Stimulated activated CD8-positive, alpha-beta memory T cell treated with anti-CD3 and anti-CD28 coated beads, Interleukin-7, amount 100 ng/mL, for 48 hours (primary cell): ENCODE data around the gene COL5A1.

Experiments used
- DNase-seq, 2 donors: peaks; one replicate each; pipeline ENCODE4 v3.0.0-alpha.2; 2020; ENCODE audit warnings: low read depth in 1 of 2; ENCODE audit errors: extremely low read depth in 1 of 2

COL5A1 gene

GRCh38 chr9:134688661-134689320 is 47.2 kb downstream of the COL5A1 start:
- no peak for DNase-seq

- DNase-seq: no peak
These were observed 47.9 kb downstream of the COL5A1 start for GRCh38 chr9:134689321-134690181.

- DNase-seq: no peak
These were observed 48.7 kb downstream of the COL5A1 start for GRCh38 chr9:134690301-134690751.

- no peak for DNase-seq
These were observed 49.5 kb downstream of the COL5A1 start for GRCh38 chr9:134690946-134691694.

- no peak for DNase-seq
These were observed 50.3 kb downstream of the COL5A1 start for GRCh38 chr9:134691695-134692572.

DNA sequence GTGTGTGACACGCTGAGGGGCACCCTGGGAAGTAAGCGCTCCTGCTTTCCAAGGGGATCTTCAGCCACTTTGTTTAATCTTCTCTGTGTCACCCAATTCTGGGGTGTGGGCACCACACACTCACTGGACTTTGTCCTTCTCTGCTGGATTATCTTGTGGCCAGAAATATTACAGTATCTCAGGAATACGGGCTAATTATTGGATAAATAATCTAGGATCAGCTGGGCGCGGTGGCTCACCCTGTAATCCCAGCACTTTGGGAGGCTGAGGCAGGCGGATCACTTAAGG is 50.9 kb downstream of the COL5A1 start:
- DNase-seq: no peak

DNA sequence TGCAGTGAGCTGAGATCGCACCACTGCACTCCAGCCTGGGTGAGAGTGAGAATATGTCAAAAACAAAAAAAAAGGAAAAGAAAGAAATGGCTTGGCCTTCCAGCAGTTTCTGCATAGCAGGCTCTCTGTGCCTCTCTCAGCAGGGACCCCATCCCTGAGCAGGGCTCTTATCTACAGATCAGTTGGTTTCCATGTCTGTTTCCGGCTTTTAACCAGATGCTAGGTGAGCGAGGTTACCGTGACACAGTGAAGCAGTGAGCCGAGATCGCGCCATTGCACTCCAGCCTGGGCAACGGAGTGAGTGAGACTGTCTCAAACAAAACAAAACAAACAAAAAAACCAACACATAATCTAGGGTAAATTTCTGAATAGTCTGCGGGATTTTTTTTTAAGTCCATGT is 51.4 kb downstream of the COL5A1 start:
- no peak for DNase-seq

GRCh38 chr9:134693641-134694367 is 52.2 kb downstream of the COL5A1 start:
- no peak for DNase-seq

- DNase-seq: no peak
These were observed 52.7 kb downstream of the COL5A1 start for GRCh38 chr9:134694368-134694665.

DNA sequence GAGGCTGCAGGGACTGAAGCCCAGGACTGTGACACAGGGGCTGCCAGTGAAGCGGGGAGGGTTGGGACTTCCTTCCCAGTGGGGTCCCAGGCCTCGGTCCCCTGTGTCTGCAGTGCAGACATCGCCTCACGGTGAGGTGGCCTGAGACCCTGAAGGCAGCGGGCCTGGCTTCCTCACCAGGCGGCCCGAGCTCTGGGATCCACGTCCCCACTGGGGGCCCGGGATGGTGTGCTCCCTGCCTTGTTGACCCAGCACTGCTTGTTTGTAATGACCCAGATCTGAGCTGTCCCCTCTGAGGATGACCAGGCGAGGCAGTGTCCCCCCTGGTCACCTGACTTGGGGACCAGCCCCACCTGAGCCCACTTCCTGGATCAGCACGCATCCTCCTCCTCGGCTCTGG is 53.1 kb downstream of the COL5A1 start:
- no peak for DNase-seq

DNA sequence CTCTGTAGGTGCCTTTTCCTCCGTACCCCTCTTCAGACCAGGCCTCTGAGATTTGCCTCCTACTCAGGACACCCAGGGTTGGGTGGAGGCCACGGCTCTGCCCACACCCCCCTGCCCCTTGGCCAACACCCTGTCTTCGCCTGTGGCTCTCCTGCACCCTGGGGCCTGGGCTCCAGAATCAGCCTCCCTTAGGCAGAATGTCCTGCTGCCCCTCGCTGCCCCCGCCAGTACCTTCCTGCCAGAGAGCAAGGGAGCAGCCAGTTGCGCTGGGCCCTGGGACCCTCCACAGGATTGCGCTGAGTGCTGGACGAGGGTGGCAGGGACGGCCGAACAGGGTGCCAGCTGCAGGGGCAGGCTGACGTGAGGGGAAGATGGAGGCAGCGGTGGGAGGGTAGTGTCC is 53.5 kb downstream of the COL5A1 start:
- no peak for DNase-seq

DNA sequence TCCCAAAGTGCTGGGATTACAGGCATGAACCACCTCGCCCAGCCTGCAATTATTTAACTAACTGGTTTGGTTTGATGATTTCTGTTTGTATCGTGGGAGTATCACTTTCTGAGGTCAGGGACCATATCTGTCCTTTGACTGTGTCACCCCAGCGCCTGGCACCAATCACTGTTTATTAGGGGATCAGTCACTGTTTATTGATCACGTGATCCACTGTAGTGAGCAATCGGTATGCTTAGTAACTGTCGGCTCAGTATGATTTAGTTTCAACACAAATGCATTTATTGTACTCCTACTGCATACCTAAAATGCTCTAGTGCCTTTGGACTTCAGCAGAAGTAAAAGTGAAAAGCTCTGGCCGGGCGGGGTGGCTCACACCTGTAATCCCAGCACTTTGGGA is 54.8 kb downstream of the COL5A1 start:
- no peak for DNase-seq

DNA sequence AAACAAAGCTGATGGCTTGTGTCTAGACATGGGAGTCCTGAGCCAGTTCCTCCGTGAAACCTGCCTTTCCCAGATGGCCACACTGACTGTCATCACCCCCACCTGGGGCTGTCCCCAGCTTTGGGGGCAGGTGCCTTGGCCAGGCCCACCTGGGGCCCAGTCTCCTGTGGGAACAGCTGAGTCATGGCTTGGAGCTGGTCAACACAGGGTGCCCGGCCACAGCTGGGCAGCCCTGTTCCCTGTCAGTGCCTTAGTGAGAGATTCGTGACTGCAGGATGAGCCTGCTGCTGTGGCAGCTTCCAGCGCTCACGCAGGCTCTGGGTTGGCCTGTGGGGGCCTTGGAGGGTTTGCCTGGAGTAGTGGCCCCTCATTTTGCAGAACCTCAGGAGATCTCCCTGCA is 56.5 kb downstream of the COL5A1 start:
- DNase-seq: no peak

GRCh38 chr9:134698587-134699342 is 57.2 kb downstream of the COL5A1 start:
- DNase-seq: peak; percentile 33 to 34

DNA sequence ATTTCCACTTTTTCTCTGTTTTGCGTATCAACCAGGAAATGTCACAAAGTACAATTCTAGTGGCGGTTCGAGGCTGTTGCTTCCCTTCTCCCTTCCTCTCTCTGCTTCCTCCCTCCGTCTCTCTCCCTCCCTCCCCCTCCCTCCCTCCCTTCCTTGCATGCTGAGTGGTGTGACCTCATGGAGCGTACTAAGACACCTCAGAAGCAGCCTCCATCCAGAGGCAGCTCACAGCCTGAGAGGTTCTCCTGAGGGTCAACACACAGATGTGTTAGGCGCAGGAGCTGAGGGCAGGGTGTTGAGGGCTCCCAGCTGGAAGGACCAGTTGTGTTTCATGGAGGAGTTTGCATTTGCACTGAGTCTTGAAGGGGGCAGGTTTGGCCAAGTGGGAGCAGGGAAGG is 57.7 kb downstream of the COL5A1 start:
- DNase-seq: no peak

DNA sequence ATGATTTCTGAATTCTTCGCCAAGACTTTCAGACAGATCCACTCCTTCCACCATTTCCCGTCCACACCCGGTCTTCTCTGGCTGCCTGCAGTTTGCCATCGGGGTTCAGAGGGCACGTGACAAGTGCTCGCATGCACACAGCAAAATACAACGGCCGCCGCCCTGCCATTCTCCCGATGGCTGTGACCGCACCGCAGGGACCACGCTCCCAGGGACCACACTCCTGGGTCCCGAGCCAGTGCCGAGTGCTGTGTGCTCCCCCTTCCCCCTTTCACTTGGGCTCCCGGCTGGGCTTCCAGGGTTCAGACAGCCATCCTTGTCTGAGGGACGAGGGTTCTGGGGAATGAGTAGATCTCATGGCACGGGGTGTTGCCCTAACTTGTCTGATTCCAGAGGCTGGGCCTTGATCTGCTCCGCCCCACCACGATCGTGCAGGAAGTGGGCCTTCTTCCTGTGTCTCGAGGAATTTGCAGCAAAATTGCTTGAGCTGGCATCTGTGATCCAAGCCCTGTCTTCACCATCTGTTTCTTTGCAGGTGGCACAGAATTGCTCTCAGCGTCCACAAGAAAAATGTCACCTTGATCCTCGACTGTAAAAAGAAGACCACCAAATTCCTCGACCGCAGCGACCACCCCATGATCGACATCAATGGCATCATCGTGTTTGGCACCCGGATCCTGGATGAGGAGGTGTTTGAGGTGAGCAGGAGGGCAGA is 59.2 kb downstream of the COL5A1 start:
- DNase-seq: no peak

DNA sequence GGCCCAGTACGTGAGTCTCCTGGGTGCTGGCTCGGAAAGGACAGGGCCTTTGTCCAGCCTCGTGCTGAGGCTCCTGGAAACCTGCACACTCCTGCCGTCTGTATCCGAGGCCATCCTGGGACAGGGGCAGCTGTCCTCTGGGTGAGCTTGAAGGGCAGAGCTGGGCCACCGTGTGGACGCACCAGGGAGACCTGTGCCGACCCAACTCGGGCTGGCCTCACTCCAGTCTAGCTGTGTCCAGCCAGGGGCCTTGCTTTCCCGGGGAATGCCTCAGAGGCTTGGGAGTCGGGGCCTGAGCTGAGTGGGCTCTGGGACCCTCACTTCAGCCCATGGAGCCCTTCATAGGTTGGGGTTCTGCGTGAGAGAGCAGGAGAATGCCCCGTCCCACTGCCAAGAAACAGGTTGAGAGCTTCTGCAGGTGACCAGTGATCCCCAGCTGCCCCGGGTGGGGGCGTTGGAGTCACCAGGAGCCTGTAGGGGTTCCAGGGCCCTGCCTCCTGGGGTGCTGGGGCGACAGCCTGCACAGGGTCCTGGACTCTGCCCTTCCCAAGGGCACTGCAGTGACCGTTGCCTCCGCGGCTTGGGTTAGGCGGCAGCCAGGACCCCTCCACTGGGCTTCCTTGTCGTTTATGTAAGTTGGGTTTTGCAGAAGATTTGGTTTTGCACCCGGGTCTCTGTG is 60.1 kb downstream of the COL5A1 start:
- no peak for DNase-seq

GRCh38 chr9:134702291-134702690 is 60.7 kb downstream of the COL5A1 start:
- no peak for DNase-seq
